Effector memory CD4-positive, alpha-beta T cell (primary cell): ENCODE data around the gene FNBP1L.

Experiments
- DNase-seq, 3 donors: peaks; one replicate each; pipeline ENCODE4 v3.0.0-alpha.2; 2020
- H3K27ac ChIP-seq: 2 replicates; pipeline ENCODE4 v1.7.0; 2013; ENCODE audit warnings: mild to moderate bottlenecking, low read length, moderate library complexity; ENCODE audit not compliant: insufficient read depth, poor library complexity, severe bottlenecking
- H3K27me3 ChIP-seq: replicated peaks from 2 replicates; pipeline ENCODE4 v1.7.0; 2013; ENCODE audit warnings: mild to moderate bottlenecking, low read length; ENCODE audit not compliant: insufficient read depth, control insufficient read depth, poor library complexity, severe bottlenecking
- H3K36me3 ChIP-seq: 2 replicates; pipeline ENCODE4 v1.7.0; 2013; ENCODE audit warnings: mild to moderate bottlenecking, low read length, moderate library complexity; ENCODE audit not compliant: control insufficient read depth, insufficient read depth
- H3K4me1 ChIP-seq: 2 replicates; pipeline ENCODE4 v1.7.0; 2013; ENCODE audit warnings: low read length, mild to moderate bottlenecking; ENCODE audit not compliant: control insufficient read depth, insufficient read depth, poor library complexity, severe bottlenecking
- H3K4me3 ChIP-seq: 2 replicates; pipeline ENCODE4 v1.7.0; 2013; ENCODE audit warnings: low read length, low read depth, mild to moderate bottlenecking; ENCODE audit not compliant: insufficient read depth, poor library complexity, severe bottlenecking
- H3K9me3 ChIP-seq: 2 replicates; pipeline ENCODE4 v1.7.0; 2013; ENCODE audit warnings: mild to moderate bottlenecking, low read length, moderate library complexity; ENCODE audit not compliant: control insufficient read depth
- total RNA-seq, 3 donors: gene quantifications; one replicate each; lab custom pipeline; 2026; lab: John Stamatoyannopoulos, UW

The FNBP1L gene
- 2.9 to 6.4 (median 3.2) reads per million in 3 donors for total RNA-seq

GRCh38 chr1:93447481-93448291, at the start of gene FNBP1L:
Gene FNBP1L, plus strand, starts transcription at chr1:93448118. Its CDS starts 164 bp downstream, at chr1:93448282.
- Histone ChIP-seq H3K27me3 (peaks cover 20% of the 10 kb centered on the region), H3K36me3 (no peaks in the 10 kb centered on the region), H3K27ac (no peak within 1 kb of the TSS), H3K4me3 (peak within 1 kb of the TSS; percentile 84), H3K9me3 (no peaks in the 10 kb centered on the region), H3K4me1 (peaks cover 20% of the 10 kb centered on the region)
- peak in 2 of 3 donors; percentile 24 to 46 for DNase-seq

GRCh38 chr1:93399781-93400180, 48.1 kb upstream of the FNBP1L start:
- no peaks in the 10 kb centered on the region for H3K27me3 ChIP-seq
- no peaks in the 10 kb centered on the region for H3K4me1 ChIP-seq
- DNase-seq, result no peak
- no peak overlapping the region for H3K27ac ChIP-seq
- H3K36me3 ChIP-seq, result no peaks in the 10 kb centered on the region
- H3K9me3 ChIP-seq, result no peaks in the 10 kb centered on the region
- no peak overlapping the region for H3K4me3 ChIP-seq

DNA sequence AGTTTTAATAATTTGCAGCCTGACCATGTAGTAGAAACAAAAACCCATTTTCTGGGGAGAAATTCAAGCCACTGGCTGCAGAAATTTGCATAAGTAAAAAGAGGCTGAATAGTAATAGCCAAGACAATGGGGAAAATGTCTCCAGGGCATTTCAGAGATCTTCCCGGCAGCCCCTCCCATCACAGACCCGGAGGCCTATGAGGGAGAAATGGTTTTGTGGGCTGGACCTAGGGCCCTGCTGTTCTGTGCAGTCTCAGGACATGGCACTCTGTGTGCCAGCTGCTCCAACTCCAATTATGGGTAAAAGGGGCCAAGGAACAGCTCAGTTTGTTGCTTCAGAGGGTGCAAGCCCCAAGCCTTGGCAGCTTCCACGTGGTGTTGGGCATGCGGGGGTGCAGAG, 39.7 kb upstream of the FNBP1L start:
- H3K36me3 ChIP-seq, result no peaks in the 10 kb centered on the region
- H3K27me3 ChIP-seq, result no peaks in the 10 kb centered on the region
- no peaks in the 10 kb centered on the region for H3K9me3 ChIP-seq
- H3K4me3 ChIP-seq, result no peak overlapping the region
- no peak overlapping the region for H3K27ac ChIP-seq
- no peaks in the 10 kb centered on the region for H3K4me1 ChIP-seq
- DNase-seq, result no peak

DNA sequence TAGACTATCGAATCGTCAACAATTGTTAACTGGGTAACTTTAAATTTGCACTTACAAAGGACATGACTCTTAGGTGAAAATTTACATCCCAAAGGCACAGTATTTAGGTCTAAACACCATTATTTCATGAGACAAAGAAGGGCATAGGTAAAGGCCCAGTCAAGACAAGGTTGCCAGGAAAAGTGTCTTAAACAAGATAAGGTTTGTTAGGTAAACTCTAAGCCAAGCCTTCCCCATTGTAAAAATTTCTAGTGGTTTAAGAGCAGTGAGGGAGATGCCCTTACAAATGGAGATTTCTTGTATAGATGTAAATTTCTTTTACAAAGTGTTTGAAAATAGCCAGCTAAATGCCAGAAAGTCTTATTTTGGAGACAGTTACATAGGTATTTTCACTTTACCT, 36.9 kb upstream of the FNBP1L start:
- Histone ChIP-seq H3K9me3 (no peaks in the 10 kb centered on the region), H3K36me3 (no peaks in the 10 kb centered on the region), H3K27me3 (no peaks in the 10 kb centered on the region), H3K27ac (no peak overlapping the region), H3K4me3 (no peak overlapping the region), H3K4me1 (no peaks in the 10 kb centered on the region)
- DNase-seq, result no peak

GRCh38 chr1:93414749-93415148, 33.2 kb upstream of the FNBP1L start:
- Histone ChIP-seq H3K9me3 (no peaks in the 10 kb centered on the region), H3K4me3 (no peak overlapping the region), H3K36me3 (no peaks in the 10 kb centered on the region), H3K27ac (no peak overlapping the region), H3K4me1 (no peaks in the 10 kb centered on the region), H3K27me3 (no peaks in the 10 kb centered on the region)
- no peak for DNase-seq

- no peak overlapping the region for H3K27ac ChIP-seq
These were observed 32.6 kb upstream of the FNBP1L start for GRCh38 chr1:93415296-93415695.

DNA sequence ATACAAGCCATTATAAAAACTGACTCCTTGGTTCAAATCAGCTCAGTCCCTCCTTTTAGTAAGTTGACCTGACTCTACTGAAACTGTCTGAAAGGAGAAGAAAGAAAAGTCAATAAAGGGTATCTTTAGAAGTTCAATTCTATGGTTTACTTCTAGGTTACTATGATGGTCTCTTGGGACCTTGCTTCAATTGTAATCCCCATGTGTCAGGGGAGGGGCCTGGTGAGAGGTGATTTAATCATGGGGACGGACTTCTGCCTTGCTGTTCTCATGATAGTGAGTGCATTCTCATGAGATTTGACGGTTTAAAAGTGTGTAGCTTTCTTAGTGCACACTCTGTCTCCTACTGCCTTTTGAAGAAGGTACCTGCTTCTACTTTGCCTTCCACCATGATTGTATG, 31.7 kb upstream of the FNBP1L start:
- DNase-seq, result no peak
- H3K36me3 ChIP-seq, result no peaks in the 10 kb centered on the region
- H3K27me3 ChIP-seq, result no peaks in the 10 kb centered on the region
- no peak overlapping the region for H3K4me3 ChIP-seq
- no peaks in the 10 kb centered on the region for H3K9me3 ChIP-seq
- H3K27ac ChIP-seq, result no peak overlapping the region
- no peaks in the 10 kb centered on the region for H3K4me1 ChIP-seq

More at GRCh38 chr1:93415296-93415695, 32.6 kb upstream of the FNBP1L start:
- Histone ChIP-seq H3K27me3 (no peaks in the 10 kb centered on the region), H3K36me3 (no peaks in the 10 kb centered on the region), H3K9me3 (no peaks in the 10 kb centered on the region), H3K4me3 (no peak overlapping the region), H3K4me1 (no peaks in the 10 kb centered on the region)
- DNase-seq, result no peak

DNA sequence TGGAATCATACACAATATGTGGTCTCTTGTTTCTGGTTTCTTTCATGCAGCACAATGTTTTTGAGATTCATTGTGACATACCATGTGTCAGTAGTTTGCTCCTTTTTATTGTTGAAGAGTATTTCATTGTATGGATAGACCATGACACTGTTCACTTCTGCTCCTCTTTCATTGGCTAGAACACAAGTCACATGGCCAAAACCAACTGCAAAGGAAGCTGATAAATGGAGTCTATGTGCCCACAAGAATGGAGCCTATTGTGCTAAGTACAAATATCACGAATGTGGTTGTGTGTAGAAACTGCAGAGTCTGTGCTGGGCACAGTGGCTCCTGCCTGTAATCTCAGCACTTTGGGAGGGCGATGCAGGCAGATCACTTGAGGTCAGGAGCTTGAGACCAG, 28.6 kb upstream of the FNBP1L start:
- no peaks in the 10 kb centered on the region for H3K4me1 ChIP-seq
- H3K27ac ChIP-seq, result no peak overlapping the region
- no peak overlapping the region for H3K4me3 ChIP-seq
- H3K27me3 ChIP-seq, result no peaks in the 10 kb centered on the region
- H3K36me3 ChIP-seq, result no peaks in the 10 kb centered on the region
- no peak for DNase-seq
- no peaks in the 10 kb centered on the region for H3K9me3 ChIP-seq

- H3K4me3 ChIP-seq, result no peak overlapping the region
- H3K27ac ChIP-seq, result no peak overlapping the region
These were observed 27.5 kb upstream of the FNBP1L start for GRCh38 chr1:93420400-93420799.

GRCh38 chr1:93426181-93426580, 21.7 kb upstream of the FNBP1L start:
- no peaks in the 10 kb centered on the region for H3K4me1 ChIP-seq
- no peaks in the 10 kb centered on the region for H3K9me3 ChIP-seq
- no peaks in the 10 kb centered on the region for H3K27me3 ChIP-seq
- H3K36me3 ChIP-seq, result no peaks in the 10 kb centered on the region
- no peak overlapping the region for H3K4me3 ChIP-seq
- no peak overlapping the region for H3K27ac ChIP-seq
- no peak for DNase-seq

More at GRCh38 chr1:93420400-93420799, 27.5 kb upstream of the FNBP1L start:
- Histone ChIP-seq H3K36me3 (no peaks in the 10 kb centered on the region), H3K9me3 (no peaks in the 10 kb centered on the region), H3K4me1 (no peaks in the 10 kb centered on the region), H3K27me3 (no peaks in the 10 kb centered on the region)
- no peak for DNase-seq
